HL-60 (cell line): ENCODE data around the gene ADAMTS20.

ENCODE experiments used
- GABPA ChIP-seq: IDR thresholded peaks from 2 replicates; pipeline ENCODE4 v1.6.1; 2012; ENCODE audit warnings: low read depth
- POLR2AphosphoS5 ChIP-seq: IDR thresholded peaks from 2 replicates; pipeline ENCODE4 v1.6.1; 2012; ENCODE audit warnings: low read depth
- TF ChIP-seq, protein P1 (sequence below): IDR thresholded peaks from one replicate; pipeline ENCODE4 v1.5.1; 2011; ENCODE audit warnings: low read length, control low read depth, inconsistent platforms; ENCODE audit not compliant: insufficient read depth

DNA sequence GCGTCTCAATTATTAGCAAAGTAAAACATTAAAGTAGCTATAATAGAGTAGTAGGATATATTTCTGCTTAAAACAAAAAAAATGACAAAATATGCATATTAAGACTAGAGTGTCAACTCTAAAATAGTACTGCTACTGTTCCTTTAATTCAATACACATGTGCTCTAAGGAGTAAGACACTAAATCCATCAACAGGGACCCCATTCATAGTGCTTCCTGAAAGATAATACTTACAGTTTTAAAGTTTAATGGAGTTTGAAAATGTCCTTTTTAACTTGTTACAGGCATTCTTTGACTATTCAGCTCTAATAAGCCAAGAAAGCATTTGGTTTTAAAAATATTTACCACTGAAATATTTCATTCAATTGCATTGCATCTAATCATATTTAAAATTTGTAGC, 145.2 kb downstream of the ADAMTS20 start:
- TF ChIP-seq, protein P1, sequence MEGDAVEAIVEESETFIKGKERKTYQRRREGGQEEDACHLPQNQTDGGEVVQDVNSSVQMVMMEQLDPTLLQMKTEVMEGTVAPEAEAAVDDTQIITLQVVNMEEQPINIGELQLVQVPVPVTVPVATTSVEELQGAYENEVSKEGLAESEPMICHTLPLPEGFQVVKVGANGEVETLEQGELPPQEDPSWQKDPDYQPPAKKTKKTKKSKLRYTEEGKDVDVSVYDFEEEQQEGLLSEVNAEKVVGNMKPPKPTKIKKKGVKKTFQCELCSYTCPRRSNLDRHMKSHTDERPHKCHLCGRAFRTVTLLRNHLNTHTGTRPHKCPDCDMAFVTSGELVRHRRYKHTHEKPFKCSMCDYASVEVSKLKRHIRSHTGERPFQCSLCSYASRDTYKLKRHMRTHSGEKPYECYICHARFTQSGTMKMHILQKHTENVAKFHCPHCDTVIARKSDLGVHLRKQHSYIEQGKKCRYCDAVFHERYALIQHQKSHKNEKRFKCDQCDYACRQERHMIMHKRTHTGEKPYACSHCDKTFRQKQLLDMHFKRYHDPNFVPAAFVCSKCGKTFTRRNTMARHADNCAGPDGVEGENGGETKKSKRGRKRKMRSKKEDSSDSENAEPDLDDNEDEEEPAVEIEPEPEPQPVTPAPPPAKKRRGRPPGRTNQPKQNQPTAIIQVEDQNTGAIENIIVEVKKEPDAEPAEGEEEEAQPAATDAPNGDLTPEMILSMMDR: no peak
- TF ChIP-seq POLR2AphosphoS5 (no peak), GABPA (no peak)
